Stimulated activated CD8-positive, alpha-beta memory T cell treated with anti-CD3 and anti-CD28 coated beads, Interleukin-7, amount 100 ng/mL, for 1 hour (primary cell): ENCODE measurements around the gene DEFB129.
"Not testable (repeated sequence)": the region's sequence is repeated elsewhere in the genome, so short reads cannot be mapped to it uniquely, and the experiment has no call there.

ENCODE experiments used
- DNase-seq, 2 donors: peaks; one replicate each; pipeline ENCODE4 v3.0.0-alpha.2; 2020; ENCODE audit warnings: low read depth in 2 of 2

The DEFB129 gene

GRCh38 chr20:226958-227357 lies at the start of gene DEFB129:
DEFB129 (plus strand) TSS chr20:227258; CDS start chr20:227289, 31 bp downstream.
- DNase-seq, result no peak

GRCh38 chr20:184288-184687 lies 42.8 kb upstream of the DEFB129 start:
- DNase-seq, result no peak

DNA sequence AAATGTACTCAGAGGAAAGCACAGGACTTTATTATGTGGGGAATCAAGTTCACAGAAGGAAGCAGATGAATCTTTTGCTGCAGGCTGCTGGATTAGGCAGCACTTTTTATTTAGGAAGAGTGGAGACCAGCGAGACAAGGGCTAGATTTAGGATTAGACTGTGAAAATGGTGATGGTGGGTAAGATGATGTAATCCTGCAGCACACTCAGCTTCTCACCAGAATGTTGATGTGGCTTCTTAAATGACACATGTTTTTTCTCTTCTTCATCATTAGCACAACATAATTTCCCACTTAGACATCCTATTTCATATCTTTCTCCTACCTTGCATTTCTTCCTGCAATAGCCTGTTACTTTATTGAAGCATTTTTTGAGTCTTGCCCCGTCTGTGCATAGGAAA lies 39.3 kb upstream of the DEFB129 start:
- DNase-seq, result no peak

- DNase-seq, result no peak
Measured at GRCh38 chr20:189611-190010, 37.4 kb upstream of the DEFB129 start, which contains the start of gene DEFB128. DEFB128 (minus strand) TSS chr20:189711; CDS start chr20:189623, 88 bp downstream.

DNA sequence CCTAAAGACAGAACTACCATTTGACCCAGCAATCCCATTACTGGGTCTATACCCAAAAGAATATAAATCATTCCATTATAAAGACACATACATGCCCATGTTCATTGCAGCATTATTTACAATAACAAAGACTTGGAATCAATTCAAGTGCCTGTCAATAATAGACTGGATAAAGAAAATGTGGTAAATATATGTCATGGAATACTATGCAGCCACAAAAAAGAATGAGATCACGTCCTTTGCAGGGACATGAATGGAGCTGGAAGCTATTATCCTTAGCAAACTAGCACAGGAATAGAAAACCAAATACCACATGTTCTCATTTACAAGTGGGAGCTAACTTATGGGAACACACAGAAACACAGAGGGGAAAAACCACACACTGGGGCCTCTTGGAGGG lies 28.8 kb upstream of the DEFB129 start:
- DNase-seq, result no peak

DNA sequence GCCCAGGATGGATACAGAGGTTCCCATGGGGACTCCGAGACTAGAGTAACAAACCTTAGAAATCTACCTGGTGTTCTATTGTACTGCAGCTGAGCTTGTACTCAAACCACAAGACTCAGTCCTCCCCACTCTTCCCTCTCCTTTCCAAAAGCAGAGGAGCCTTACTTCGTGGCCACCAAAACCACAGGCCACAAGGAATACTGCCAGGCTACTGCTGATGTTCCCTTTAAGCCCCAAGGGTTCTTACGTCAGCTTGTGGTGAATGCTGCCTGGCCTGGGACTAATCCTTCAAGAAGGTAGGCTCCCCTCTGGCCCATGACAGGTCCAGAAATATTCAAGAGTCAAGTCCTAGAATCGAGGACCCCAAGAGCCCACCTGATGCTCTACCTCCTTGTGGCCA lies 27.1 kb upstream of the DEFB129 start:
- no peak for DNase-seq

- not testable (repeated sequence) for DNase-seq
Measured at GRCh38 chr20:203630-204029, 23.4 kb upstream of the DEFB129 start.

- no peak for DNase-seq
Measured at GRCh38 chr20:208942-209566, 18.0 kb upstream of the DEFB129 start.

GRCh38 chr20:210809-211502 lies 16.1 kb upstream of the DEFB129 start:
- DNase-seq, result no peak

DNA sequence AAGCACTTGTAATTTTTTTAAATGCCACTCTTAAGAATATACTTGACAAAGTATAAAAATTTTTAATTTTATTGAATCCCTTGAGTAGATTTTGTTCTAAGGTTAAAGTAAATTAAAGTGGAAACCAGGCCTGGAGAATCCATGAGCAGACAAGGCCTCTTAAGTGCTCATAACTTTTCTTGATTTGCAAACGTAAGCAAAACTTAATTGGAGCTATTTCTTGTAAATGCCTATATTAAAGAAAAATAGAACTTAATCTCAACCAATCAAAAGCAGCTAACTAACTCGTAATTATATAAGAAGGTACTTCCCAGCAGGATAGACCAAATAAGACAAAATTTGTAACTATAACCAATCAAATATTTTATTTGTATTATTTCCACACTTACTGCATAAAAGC lies 12.7 kb upstream of the DEFB129 start:
- no peak for DNase-seq

DNA sequence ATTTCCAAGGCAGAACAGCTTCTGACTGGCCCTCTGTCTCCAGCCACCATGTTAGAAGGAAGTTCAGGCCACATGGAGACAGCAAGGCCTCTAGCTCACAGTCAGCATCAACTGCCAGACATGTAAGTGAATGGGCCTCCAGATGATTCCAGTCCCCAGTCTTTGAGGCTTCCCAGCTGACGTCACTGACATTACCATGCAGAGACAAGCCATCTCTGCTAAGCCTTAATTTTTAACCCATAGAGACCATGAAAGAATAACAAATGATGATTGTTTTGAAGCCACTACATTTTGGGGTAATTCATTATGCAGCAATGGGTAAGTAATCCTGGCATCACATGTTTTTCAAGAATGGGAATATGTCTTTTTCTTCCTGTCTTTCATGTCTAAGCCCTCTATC lies 11.3 kb upstream of the DEFB129 start:
- no peak for DNase-seq

GRCh38 chr20:217266-217665 lies 9.8 kb upstream of the DEFB129 start:
- DNase-seq, result no peak

GRCh38 chr20:219290-220115 lies 7.6 kb upstream of the DEFB129 start:
- no peak for DNase-seq

DNA sequence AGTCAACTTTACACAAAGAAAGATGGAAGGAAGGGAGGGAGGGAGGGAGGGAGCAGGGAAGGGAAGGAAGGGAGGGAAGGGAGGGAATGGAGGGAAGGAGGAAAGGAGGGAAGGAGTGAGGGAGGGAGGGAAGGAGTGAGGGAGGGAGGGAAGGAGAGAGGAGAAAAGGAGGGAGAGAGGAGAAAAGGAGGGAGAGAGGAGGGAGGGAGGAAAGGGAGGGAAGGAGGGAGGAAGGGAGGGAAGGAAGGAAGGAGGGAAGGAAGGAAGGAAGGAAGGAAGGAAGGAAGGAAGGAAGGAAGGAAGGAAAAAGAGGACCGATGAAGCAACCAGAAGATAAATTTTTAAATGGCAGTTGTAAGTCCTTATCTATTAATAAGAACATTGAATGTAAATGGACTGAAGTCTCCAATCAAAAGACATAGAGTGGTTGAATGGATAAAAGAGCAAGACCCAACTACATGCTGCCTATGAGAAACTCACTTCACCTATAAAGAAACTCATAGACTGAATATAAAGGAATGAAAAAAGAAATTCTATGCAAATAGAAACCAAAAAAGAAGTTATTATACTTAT lies 5.7 kb upstream of the DEFB129 start:
- DNase-seq, result no peak

DNA sequence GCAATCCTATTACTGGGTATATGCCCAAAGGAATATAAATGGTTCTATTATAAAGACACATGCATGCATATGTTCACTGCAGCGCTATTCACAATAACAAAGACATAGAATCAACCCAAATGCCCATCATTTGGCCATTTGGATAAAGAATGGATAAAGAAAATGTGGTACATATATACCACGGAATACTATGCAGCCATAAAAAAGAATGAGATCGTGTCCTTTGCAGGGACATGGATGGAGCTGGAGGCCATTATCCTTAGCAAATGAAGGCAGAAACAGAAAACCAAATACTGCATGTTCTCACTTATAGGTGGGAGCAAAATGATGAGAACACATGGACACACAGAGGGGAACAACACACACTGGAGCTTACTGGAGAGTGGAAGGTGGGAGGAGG lies 1.2 kb upstream of the DEFB129 start:
- DNase-seq, result not testable (repeated sequence)

GRCh38 chr20:227439-228105 lies 514 bp downstream of the DEFB129 start:
- DNase-seq, result no peak

DNA sequence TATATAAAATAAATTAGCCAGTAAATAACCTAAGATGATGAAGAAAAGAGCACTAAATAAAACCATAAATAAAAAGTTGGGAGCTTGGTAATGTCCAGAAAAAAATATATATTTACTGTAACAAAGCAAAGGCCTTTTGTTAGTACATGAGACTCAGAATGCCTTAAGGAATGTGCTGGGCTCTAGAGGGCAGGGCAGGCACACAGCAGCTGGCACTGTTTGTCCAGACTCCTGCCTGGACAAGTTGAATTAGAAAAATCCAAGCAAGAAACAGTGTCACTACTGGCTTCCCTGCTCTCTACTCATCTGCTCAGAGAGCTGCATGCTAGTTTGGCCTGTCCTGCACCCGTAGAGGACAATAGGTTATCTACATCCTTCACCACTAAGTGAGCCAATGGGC lies 8.8 kb downstream of the DEFB129 start:
- DNase-seq, result no peak

GRCh38 chr20:237489-237888 lies 10.4 kb downstream of the DEFB129 start:
- no peak for DNase-seq

- DNase-seq, result no peak
Measured at GRCh38 chr20:237929-238328, 10.9 kb downstream of the DEFB129 start.

DNA sequence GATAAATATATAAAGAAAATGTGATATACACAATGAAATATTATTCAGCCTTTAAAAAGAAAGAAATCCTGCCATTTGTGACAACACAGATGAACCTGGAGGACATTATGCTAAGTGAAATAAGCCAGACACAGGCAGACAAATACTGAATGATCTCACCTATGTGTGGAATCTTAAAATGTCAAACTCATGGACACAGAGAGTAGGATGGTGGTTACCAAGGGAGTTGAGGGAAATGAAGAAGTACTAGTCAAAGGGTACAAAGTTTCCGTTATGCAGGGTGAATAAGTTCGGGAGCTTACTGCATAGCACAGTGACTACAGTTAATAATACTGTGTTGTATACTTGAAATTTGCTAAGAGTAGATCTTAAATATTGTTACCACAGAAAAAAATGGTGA lies 15.8 kb downstream of the DEFB129 start:
- no peak for DNase-seq

DNA sequence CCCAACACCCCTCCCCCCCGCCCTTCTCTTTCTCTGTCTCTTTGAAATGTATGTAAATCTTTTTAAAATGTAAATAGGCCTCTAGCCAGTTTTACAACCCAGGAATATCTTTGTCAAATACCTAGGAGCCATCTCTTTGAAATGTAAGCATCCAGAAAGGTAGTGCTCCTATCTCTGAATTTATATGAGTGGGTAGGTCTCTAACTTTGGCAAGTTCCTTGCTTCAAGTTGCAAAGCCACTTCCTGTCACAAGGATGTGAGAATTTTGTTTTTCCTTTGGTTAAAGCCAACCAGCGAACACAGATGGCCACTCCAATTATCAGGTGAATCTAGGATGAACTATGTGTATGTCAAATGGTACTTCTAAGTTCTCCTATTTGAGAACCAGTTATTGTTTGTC lies 24.3 kb downstream of the DEFB129 start:
- no peak for DNase-seq

- no peak for DNase-seq
Measured at GRCh38 chr20:252801-253200, 25.7 kb downstream of the DEFB129 start.
